Uterus (tissue), 4 donors: Measurements from ENCODE around the gene NEK5. TPM values are rescaled to one million over a fixed set of nuclear protein-coding genes. Genes with fewer than 3 reads are reported as not detected.
"Not testable (repeated sequence)": the region's sequence is repeated elsewhere in the genome, so short reads cannot be mapped to it uniquely, and the experiment has no call there.

Source experiments
- DNase-seq, 2 donors: peaks; one replicate each; pipeline ENCODE4 v3.0.0-alpha.2; 2019 to 2020
- H3K27ac ChIP-seq, 2 donors: fragments of 200-600 bp; sonication (generic); 1 replicate in 1 of 2; 2 replicates in 1 of 2; pipeline ENCODE4 v1.5.1; 2016 to 2018
- H3K27me3 ChIP-seq, 2 donors: fragments of 200-600 bp; sonication (generic); one replicate each; pipeline ENCODE4 v1.5.1; 2018 to 2019; ENCODE audit warnings: control low read depth in 1 of 2
- H3K36me3 ChIP-seq, 2 donors: fragments of 200-600 bp; sonication (generic); one replicate each; pipeline ENCODE4 v1.5.1; 2019; ENCODE audit warnings: control low read depth in 1 of 2
- H3K4me1 ChIP-seq, 2 donors: fragments of 200-600 bp; sonication (generic); one replicate each; pipeline ENCODE4 v1.5.1; 2018 to 2019; ENCODE audit warnings: control low read depth in 1 of 2
- H3K4me3 ChIP-seq, 2 donors: fragments of 200-600 bp; sonication (generic); 1 replicate in 1 of 2; 2 replicates in 1 of 2; pipeline ENCODE4 v1.5.1; 2018 to 2019; ENCODE audit warnings: mild to moderate bottlenecking in 1 of 2
- H3K9me3 ChIP-seq, 2 donors: fragments of 200-600 bp; sonication (generic); one replicate each; pipeline ENCODE4 v1.5.1; 2019; ENCODE audit warnings: control low read depth in 1 of 2
- POLR2A ChIP-seq, 2 donors: fragments of 450-650 bp; IDR thresholded peaks; one replicate each; pipeline ENCODE4 v1.6.1; 2016; ENCODE audit warnings: antibody characterized with exemption in 2 of 2, mild to moderate bottlenecking in 1 of 2, moderate library complexity in 1 of 2
- intact Hi-C: fragments of 100-400 bp; cut with DNase I; formaldehyde crosslinking; loops from one replicate; pipeline ENCODE4 v1.15.1; 2023; ENCODE audit warnings: low total_unique reads
- total RNA-seq, 4 donors: library from RNA; depleted of rRNA in 3 of 4; stranded (reverse); fragments of >200 nt in 3 of 4; gene quantifications; one replicate each; pipeline versions ENCODE4 v1.1.0 to v1.2.4, GENCODE V29; 2014 to 2023
- TF ChIP-seq, protein P1 (sequence below), 4 experiments: fragments of 200-600 bp in 2 of 4; fragments of 450-650 bp in 2 of 4; sonication (generic) in 2 of 4; IDR thresholded peaks; one replicate each; pipeline ENCODE4 v1.5.1; 2016 to 2019; ENCODE audit warnings: antibody characterized with exemption in 4 of 4, mild to moderate bottlenecking in 2 of 4, moderate library complexity in 1 of 4
- donor health status: DM: yes; HTN: yes; CAD: no.

NEK5 gene
- total RNA-seq, 4 donors from 2014 or later, result 0.76 to 7.9 (median 3.5) TPM

DNA sequence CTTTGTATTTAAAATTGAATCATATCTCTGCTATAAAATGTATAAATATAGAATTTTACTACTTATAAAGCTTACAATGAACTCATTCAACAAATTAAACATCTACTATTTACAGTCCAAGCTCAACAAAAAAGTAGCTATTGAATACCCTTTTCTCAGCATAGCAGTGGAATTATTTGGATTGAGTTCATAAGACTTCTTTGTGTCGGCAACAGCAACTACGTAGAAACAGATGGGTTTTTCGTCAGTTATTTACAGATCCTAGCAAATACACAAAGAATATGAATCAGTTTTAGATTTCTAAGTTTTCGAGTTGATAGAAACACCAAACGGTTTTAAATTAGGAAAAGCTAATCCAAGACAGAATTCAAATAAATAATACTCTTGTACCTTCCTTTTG, 41.0 kb upstream of the NEK5 start:
- TF ChIP-seq, protein P1, sequence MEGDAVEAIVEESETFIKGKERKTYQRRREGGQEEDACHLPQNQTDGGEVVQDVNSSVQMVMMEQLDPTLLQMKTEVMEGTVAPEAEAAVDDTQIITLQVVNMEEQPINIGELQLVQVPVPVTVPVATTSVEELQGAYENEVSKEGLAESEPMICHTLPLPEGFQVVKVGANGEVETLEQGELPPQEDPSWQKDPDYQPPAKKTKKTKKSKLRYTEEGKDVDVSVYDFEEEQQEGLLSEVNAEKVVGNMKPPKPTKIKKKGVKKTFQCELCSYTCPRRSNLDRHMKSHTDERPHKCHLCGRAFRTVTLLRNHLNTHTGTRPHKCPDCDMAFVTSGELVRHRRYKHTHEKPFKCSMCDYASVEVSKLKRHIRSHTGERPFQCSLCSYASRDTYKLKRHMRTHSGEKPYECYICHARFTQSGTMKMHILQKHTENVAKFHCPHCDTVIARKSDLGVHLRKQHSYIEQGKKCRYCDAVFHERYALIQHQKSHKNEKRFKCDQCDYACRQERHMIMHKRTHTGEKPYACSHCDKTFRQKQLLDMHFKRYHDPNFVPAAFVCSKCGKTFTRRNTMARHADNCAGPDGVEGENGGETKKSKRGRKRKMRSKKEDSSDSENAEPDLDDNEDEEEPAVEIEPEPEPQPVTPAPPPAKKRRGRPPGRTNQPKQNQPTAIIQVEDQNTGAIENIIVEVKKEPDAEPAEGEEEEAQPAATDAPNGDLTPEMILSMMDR (IDR thresholded peaks at IDR 0.05), result no peak
- TF ChIP-seq POLR2A (IDR thresholded peaks at IDR 0.05), result no peak
- no peaks in the 10 kb centered on the region for H3K27me3 ChIP-seq
- no peak overlapping the region for H3K27ac ChIP-seq
- intact Hi-C loops, result no loop called here
- no peaks in the 10 kb centered on the region for H3K36me3 ChIP-seq
- no peaks in the 10 kb centered on the region for H3K9me3 ChIP-seq
- no peak for DNase-seq
- no peak overlapping the region for H3K4me3 ChIP-seq
- H3K4me1 ChIP-seq, result no peaks in the 10 kb centered on the region

DNA sequence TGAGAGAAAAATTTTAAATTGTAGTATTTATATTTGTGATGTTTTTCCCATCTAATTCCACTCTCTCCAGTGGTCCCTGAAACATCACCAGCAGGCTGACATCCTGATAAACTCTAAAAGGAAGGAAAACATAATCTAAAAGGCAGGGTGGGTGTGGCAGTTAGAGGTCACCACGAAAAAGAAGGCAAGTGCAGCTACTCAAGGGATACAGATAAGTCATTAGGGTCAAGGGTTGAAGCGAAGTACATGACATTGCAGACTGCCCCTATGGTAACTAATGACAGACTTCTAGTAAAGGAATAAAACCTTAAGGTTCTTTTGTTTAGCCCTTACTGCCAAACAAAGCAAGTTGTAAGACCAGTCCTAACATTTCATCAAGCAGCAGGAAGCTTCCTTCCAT, 36.5 kb upstream of the NEK5 start:
- no peak for DNase-seq
- Histone ChIP-seq H3K27ac (no peak overlapping the region), H3K27me3 (no peaks in the 10 kb centered on the region), H3K4me3 (no peak overlapping the region), H3K9me3 (no peaks in the 10 kb centered on the region), H3K4me1 (no peaks in the 10 kb centered on the region), H3K36me3 (no peaks in the 10 kb centered on the region)
- TF ChIP-seq POLR2A (IDR thresholded peaks at IDR 0.05), result no peak
- TF ChIP-seq, protein P1 (IDR thresholded peaks at IDR 0.05), result no peak
- intact Hi-C loops, result no loop called here

DNA sequence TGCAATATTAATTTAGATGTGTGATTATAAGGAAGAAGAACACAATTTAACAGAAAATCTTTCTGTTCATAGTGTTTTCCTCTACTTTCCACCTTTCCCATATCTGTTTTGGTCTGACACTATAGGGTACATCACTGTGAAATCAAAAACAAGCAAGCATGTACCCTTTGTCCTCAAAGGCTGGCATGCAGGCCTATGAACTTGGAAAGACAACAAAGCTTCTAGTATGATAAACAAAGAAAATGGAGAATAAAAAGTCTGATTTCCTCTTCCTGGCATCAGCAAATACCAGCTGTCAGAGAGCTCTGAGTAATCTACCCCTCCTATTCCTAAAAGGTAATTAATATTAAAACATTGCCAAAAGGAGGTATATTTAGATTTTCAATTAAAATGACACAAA, 36.1 kb upstream of the NEK5 start:
- Histone ChIP-seq H3K9me3 (no peaks in the 10 kb centered on the region), H3K27me3 (no peaks in the 10 kb centered on the region), H3K36me3 (no peaks in the 10 kb centered on the region), H3K4me3 (no peak overlapping the region), H3K27ac (no peak overlapping the region), H3K4me1 (peaks cover 0 to 1% of the 10 kb centered on the region in 2 donors)
- no peak for TF ChIP-seq POLR2A (IDR thresholded peaks at IDR 0.05)
- TF ChIP-seq, protein P1 (IDR thresholded peaks at IDR 0.05), result no peak
- DNase-seq, result no peak
- intact Hi-C loops, result no loop called here

DNA sequence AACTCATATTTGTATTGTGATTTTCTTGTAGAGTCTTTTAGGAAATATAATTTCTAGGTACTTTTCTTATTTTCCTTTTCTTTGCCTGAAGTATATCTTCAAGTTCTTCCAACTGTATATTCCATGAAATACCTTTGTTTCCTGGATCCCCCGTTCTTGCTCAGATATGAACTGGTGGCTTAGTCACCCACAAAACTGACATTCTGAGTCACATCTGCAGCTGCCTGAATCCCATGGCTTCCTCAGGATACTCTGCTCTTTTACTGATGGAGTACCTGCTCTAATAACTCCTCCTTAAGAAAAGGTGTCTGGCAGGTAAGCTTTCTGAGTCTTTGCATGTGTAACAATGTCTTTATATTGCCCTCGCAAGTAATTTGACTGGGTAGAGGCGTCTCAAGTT, 35.0 kb upstream of the NEK5 start:
- H3K9me3 ChIP-seq, H3K36me3 ChIP-seq, H3K4me3 ChIP-seq, H3K27ac ChIP-seq, intact Hi-C loops, H3K27me3 ChIP-seq, H3K4me1 ChIP-seq, DNase-seq: not testable (repeated sequence)

DNA sequence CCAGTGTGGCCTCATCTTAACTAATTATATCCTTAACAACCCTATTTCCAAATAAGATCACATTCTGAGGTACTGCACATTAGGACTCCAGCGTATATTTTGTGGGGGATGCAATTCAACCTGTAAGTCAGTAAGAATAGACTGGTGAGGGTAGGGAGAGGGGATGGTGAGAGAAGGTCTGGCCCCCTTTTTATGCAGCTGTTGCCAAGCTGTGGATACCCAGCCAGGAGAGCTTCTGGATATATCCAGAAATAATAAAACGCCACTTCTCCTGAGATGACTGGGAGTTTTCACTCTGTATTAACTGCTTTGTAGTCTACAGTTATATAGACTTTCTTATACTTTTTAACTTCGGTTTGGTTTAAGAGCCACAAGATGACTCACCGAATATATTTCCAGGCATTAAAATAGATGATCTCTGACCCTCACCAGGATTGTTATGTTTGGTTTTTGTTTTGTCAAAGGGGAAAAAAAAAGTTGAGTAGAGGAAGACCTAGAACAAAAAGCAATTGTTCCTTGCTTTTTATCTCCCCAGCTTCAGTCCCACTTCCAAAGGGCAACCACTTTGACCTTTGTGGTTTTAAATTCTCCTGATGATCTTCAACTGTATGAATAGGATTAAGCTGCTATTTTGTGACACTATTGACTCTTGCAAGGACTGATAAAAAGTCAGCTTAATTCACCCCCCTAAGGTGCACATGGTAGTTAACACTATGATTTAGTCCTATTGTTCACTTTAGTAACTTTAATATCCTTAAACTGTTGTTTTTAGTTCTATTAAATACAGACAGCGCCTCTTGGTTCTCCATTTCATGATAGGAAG, 33.6 kb upstream of the NEK5 start:
- Histone ChIP-seq H3K9me3 (no peaks in the 10 kb centered on the region), H3K27ac (peak overlapping the region in 1 of 2 donors; percentile 47), H3K36me3 (no peaks in the 10 kb centered on the region)

More for the DNA sequence above, 33.6 kb upstream of the NEK5 start:
- no peak for DNase-seq
- Histone ChIP-seq H3K4me1 (peaks cover 0 to 3% of the 10 kb centered on the region in 2 donors), H3K4me3 (no peak overlapping the region), H3K27me3 (no peaks in the 10 kb centered on the region)
- intact Hi-C loops, result no loop called here
- no peak for TF ChIP-seq POLR2A (IDR thresholded peaks at IDR 0.05)
- TF ChIP-seq, protein P1 (IDR thresholded peaks at IDR 0.05), result no peak
